Endodermal cell (in vitro differentiated cells): ENCODE data around the gene SPOUT1. TPM values are rescaled to one million over a fixed set of nuclear protein-coding genes. Genes with fewer than 3 reads are reported as not detected.
A peak's percentile ranks its signal among the peaks of the same experiment; 100 is the strongest.
"Not testable (repeated sequence)": the region's sequence is repeated elsewhere in the genome, so short reads cannot be mapped to it uniquely, and the experiment has no call there.

ENCODE experiments used
- DNase-seq: peaks from one replicate; pipeline ENCODE4 v3.0.0-alpha.2; 2017
- H3K27ac ChIP-seq: 2 replicates; pipeline ENCODE4 v1.5.1; 2013; ENCODE audit warnings: mild to moderate bottlenecking, low read depth, low read length, moderate library complexity
- H3K27me3 ChIP-seq: 2 replicates; pipeline ENCODE4 v1.6.1; 2013; ENCODE audit warnings: mild to moderate bottlenecking, low read length, moderate library complexity; ENCODE audit not compliant: insufficient read depth, control insufficient read depth, poor library complexity, severe bottlenecking
- H3K36me3 ChIP-seq: 2 replicates; pipeline ENCODE4 v1.7.0; 2013; ENCODE audit warnings: mild to moderate bottlenecking, low read length, moderate library complexity; ENCODE audit not compliant: control insufficient read depth, insufficient read depth
- H3K4me1 ChIP-seq: one replicate; pipeline ENCODE4 v1.7.0; 2013; ENCODE audit warnings: low read length; ENCODE audit not compliant: control insufficient read depth, insufficient read depth
- H3K4me3 ChIP-seq: 2 replicates; pipeline ENCODE4 v1.5.1; 2013; ENCODE audit warnings: mild to moderate bottlenecking, low read length, moderate library complexity
- H3K9ac ChIP-seq: 2 replicates; pipeline ENCODE4 v1.6.1; 2013; ENCODE audit warnings: mild to moderate bottlenecking, low read length, moderate library complexity; ENCODE audit not compliant: poor library complexity, severe bottlenecking; ENCODE audit errors: extremely low read depth
- H3K9me3 ChIP-seq: 2 replicates; pipeline ENCODE4 v1.6.1; 2013; ENCODE audit warnings: mild to moderate bottlenecking, low read length, moderate library complexity; ENCODE audit not compliant: control insufficient read depth
- H3K27ac Mint-ChIP-seq: 2 replicates; pipeline ENCODE4 v1.8.0; 2020; ENCODE audit warnings: mixed read lengths
- H3K27me3 Mint-ChIP-seq: 2 replicates; pipeline ENCODE4 v1.8.0; 2021; ENCODE audit warnings: mild to moderate bottlenecking, mixed read lengths; ENCODE audit not compliant: insufficient read depth
- H3K36me3 Mint-ChIP-seq: 2 replicates; pipeline ENCODE4 v1.8.0; 2020; ENCODE audit warnings: low read depth, mixed read lengths
- H3K4me1 Mint-ChIP-seq: 2 replicates; pipeline ENCODE4 v1.8.0; 2020; ENCODE audit warnings: mixed read lengths
- H3K4me3 Mint-ChIP-seq: 2 replicates; pipeline ENCODE4 v1.8.0; 2020; ENCODE audit warnings: mild to moderate bottlenecking, moderate library complexity, mixed read lengths
- H3K9me3 Mint-ChIP-seq: 2 replicates; pipeline ENCODE4 v1.8.0; 2020; ENCODE audit warnings: mild to moderate bottlenecking, mixed read lengths
- CTCF ChIP-seq: fragments of 200-600 bp; sonication (generic); conservative IDR thresholded peaks from 2 replicates; pipeline ENCODE4 v1.5.0; 2021; ENCODE audit warnings: antibody characterized with exemption, mild to moderate bottlenecking
- whole genome bisulfite sequencing, 2 experiments: methylation state at CpG; one replicate each; pipeline versions ENCODE4 v1.1.5 to v1.1.7; 2013; ENCODE audit warnings: missing lambda C conversion rate in 2 of 2, mixed read lengths in 1 of 2; ENCODE audit not compliant: insufficient coverage in 1 of 2, insufficient read length in 1 of 2; 5-methylcytosine and 5-hydroxymethylcytosine counted together
- total RNA-seq, 2 donors: library from RNA; stranded (reverse); fragmentation: NEBNext Ultra II Directional in 1 of 2; extraction: Animal tissue kit (Norgen Biotek cat#: 25700) in 1 of 2; gene quantifications; 2 replicates in 1 of 2; 3 replicates in 1 of 2; pipeline ENCODE4 v1.2.1, GENCODE V29; 2021

The SPOUT1 gene
- total RNA-seq, 2 donors from 2014 or later, result 66.9 to 86.5 TPM

GRCh38 chr9:128861501-128861900 is 31.9 kb upstream of the SPOUT1 start:
- peak; percentile 54 for DNase-seq
- Mint-ChIP-seq H3K4me3 (no peak overlapping the region), H3K27ac (peak overlapping the region; percentile 92), H3K9me3 (no peaks in the 10 kb centered on the region), H3K27me3 (no peaks in the 10 kb centered on the region), H3K4me1 (peaks cover 26% of the 10 kb centered on the region), H3K36me3 (no peaks in the 10 kb centered on the region)
- peaks cover 10% of the 10 kb centered on the region for H3K4me1 ChIP-seq
- H3K27ac ChIP-seq, result no peak overlapping the region
- no peak overlapping the region for H3K9ac ChIP-seq
- TF ChIP-seq CTCF, result no peak
- H3K36me3 ChIP-seq, result no peaks in the 10 kb centered on the region
- no peaks in the 10 kb centered on the region for H3K27me3 ChIP-seq
- H3K9me3 ChIP-seq, result no peaks in the 10 kb centered on the region
- 81 to 97% methylated on average over 5 to 6 of the region's 6 CpGs for WGBS, 2 experiments
- no peak overlapping the region for H3K4me3 ChIP-seq

- DNase-seq, result no peak
- Mint-ChIP-seq H3K4me1 (peaks cover 26% of the 10 kb centered on the region), H3K27me3 (no peaks in the 10 kb centered on the region), H3K9me3 (no peaks in the 10 kb centered on the region), H3K4me3 (no peak overlapping the region), H3K27ac (peak overlapping the region; percentile 92), H3K36me3 (no peaks in the 10 kb centered on the region)
- no peak for TF ChIP-seq CTCF
- Histone ChIP-seq H3K9me3 (no peaks in the 10 kb centered on the region), H3K36me3 (no peaks in the 10 kb centered on the region), H3K4me1 (peaks cover 10% of the 10 kb centered on the region), H3K9ac (no peak overlapping the region), H3K27me3 (no peaks in the 10 kb centered on the region), H3K27ac (no peak overlapping the region), H3K4me3 (no peak overlapping the region)
- WGBS, 2 experiments, result 72 to 83% methylated on average over 3 to 5 of the region's 5 CpGs
Observed at GRCh38 chr9:128860937-128861336, 31.3 kb upstream of the SPOUT1 start.

GRCh38 chr9:128858476-128858875 is 28.9 kb upstream of the SPOUT1 start:
- H3K27ac Mint-ChIP-seq, H3K9ac ChIP-seq, DNase-seq, H3K27me3 Mint-ChIP-seq, H3K9me3 ChIP-seq, H3K36me3 Mint-ChIP-seq, H3K4me3 Mint-ChIP-seq, H3K4me1 ChIP-seq, H3K9me3 Mint-ChIP-seq, H3K36me3 ChIP-seq, H3K4me3 ChIP-seq, H3K27ac ChIP-seq, H3K27me3 ChIP-seq: not testable (repeated sequence)
- 92 to 95% methylated on average over 7 of the region's 7 CpGs for WGBS, 2 experiments
- H3K4me1 Mint-ChIP-seq, result peaks cover 24% of the 10 kb centered on the region

GRCh38 chr9:128854454-128854853 is 24.9 kb upstream of the SPOUT1 start:
- Mint-ChIP-seq H3K9me3 (peaks cover 21% of the 10 kb centered on the region), H3K36me3 (peaks cover 16% of the 10 kb centered on the region)
- H3K9me3 ChIP-seq, result peaks cover 18% of the 10 kb centered on the region
- not testable (repeated sequence) for H3K4me1 Mint-ChIP-seq, H3K4me3 ChIP-seq, H3K27me3 Mint-ChIP-seq, DNase-seq, H3K27ac ChIP-seq, H3K4me3 Mint-ChIP-seq, H3K27ac Mint-ChIP-seq, H3K4me1 ChIP-seq, H3K36me3 ChIP-seq, H3K9ac ChIP-seq, H3K27me3 ChIP-seq
- 97 to 100% methylated on average over 2 to 6 of the region's 6 CpGs for WGBS, 2 experiments

GRCh38 chr9:128852646-128853045 is 23.1 kb upstream of the SPOUT1 start:
- not testable (repeated sequence) for H3K27me3 Mint-ChIP-seq, H3K36me3 ChIP-seq, H3K27me3 ChIP-seq, H3K4me3 Mint-ChIP-seq, H3K27ac Mint-ChIP-seq, H3K9ac ChIP-seq, H3K4me3 ChIP-seq, H3K4me1 ChIP-seq, DNase-seq, H3K4me1 Mint-ChIP-seq, H3K27ac ChIP-seq
- WGBS, 2 experiments, result 90 to 100% methylated on average over 1 to 2 of the region's 2 CpGs
- H3K9me3 Mint-ChIP-seq, result peaks cover 37% of the 10 kb centered on the region
- H3K36me3 Mint-ChIP-seq, result peaks cover 24% of the 10 kb centered on the region
- H3K9me3 ChIP-seq, result peaks cover 29% of the 10 kb centered on the region
